Measurements from ENCODE around the gene ZBTB24.

The ZBTB24 gene

GRCh38 chr6:109457562-109457996, 25.4 kb downstream of the ZBTB24 start:
- TF ChIP-seq CTCF (IDR thresholded peaks at IDR 0.05; ENCODE audit: extremely low read depth, missing control alignments), result no peak

GRCh38 chr6:109456710-109457561, 26.1 kb downstream of the ZBTB24 start:
- TF ChIP-seq CTCF (IDR thresholded peaks at IDR 0.05; ENCODE audit: extremely low read depth, missing control alignments), result no peak
- no peak for DNase-seq (ENCODE audit: low spot score)

More at GRCh38 chr6:109457562-109457996, 25.4 kb downstream of the ZBTB24 start:
- no peak for DNase-seq (ENCODE audit: low spot score)

GRCh38 chr6:109456111-109456583, 26.9 kb downstream of the ZBTB24 start:
- DNase-seq (ENCODE audit: low spot score), result no peak
- no peak for TF ChIP-seq CTCF (IDR thresholded peaks at IDR 0.05; ENCODE audit: extremely low read depth, missing control alignments)

- peak; percentile 89 for DNase-seq (ENCODE audit: low spot score)
- TF ChIP-seq CTCF (IDR thresholded peaks at IDR 0.05; ENCODE audit: extremely low read depth, missing control alignments), result no peak
Measured at GRCh38 chr6:109455437-109456110, 27.4 kb downstream of the ZBTB24 start, which contains the start of gene MICAL1. Gene MICAL1, minus strand, starts transcription at chr6:109455772. Its CDS starts 1,576 bp downstream, at chr6:109454196.

GRCh38 chr6:109454496-109455436, 28.3 kb downstream of the ZBTB24 start:
- peak; percentile 74 for DNase-seq (ENCODE audit: low spot score)
- TF ChIP-seq CTCF (IDR thresholded peaks at IDR 0.05; ENCODE audit: extremely low read depth, missing control alignments), result no peak

- no peak for TF ChIP-seq CTCF (IDR thresholded peaks at IDR 0.05; ENCODE audit: extremely low read depth, missing control alignments)
- DNase-seq (ENCODE audit: low spot score), result no peak
Measured at GRCh38 chr6:109453594-109454495, 29.2 kb downstream of the ZBTB24 start.

All from GM20000 (cell line).